ENCODE results near the gene EN2.

DNA sequence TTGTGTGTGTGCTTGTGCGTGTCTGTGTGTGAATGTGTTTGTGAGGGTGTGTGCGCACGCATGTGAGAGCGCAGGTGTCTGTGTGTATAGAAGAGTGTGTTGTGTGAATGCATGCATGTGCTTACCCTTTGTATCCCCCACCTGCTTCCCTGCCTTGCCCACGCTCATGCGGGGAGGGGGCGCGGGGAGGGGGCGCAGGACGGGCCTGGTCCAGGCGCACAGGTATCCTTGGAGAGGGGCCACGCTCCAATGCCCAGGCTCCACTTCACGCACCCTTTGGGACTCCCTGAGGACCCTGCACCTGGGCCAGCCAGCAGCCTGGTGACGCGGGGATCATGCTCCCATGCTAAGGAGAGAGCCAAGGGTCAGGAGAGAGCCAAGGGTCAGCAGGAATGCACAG is 47.9 kb upstream of the EN2 start:
- TF ChIP-seq, protein P1, sequence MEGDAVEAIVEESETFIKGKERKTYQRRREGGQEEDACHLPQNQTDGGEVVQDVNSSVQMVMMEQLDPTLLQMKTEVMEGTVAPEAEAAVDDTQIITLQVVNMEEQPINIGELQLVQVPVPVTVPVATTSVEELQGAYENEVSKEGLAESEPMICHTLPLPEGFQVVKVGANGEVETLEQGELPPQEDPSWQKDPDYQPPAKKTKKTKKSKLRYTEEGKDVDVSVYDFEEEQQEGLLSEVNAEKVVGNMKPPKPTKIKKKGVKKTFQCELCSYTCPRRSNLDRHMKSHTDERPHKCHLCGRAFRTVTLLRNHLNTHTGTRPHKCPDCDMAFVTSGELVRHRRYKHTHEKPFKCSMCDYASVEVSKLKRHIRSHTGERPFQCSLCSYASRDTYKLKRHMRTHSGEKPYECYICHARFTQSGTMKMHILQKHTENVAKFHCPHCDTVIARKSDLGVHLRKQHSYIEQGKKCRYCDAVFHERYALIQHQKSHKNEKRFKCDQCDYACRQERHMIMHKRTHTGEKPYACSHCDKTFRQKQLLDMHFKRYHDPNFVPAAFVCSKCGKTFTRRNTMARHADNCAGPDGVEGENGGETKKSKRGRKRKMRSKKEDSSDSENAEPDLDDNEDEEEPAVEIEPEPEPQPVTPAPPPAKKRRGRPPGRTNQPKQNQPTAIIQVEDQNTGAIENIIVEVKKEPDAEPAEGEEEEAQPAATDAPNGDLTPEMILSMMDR (IDR thresholded peaks at IDR 0.05), result no peak
- TF ChIP-seq POLR2A (IDR thresholded peaks at IDR 0.05) (no peak), POLR2AphosphoS5 (IDR thresholded peaks at IDR 0.05) (no peak)

Measured in suprapubic skin (tissue), 4 donors.